GM18517 (cell line): ENCODE measurements around the gene ERBB4.
"Not testable (repeated sequence)": the region's sequence is repeated elsewhere in the genome, so short reads cannot be mapped to it uniquely, and the experiment has no call there.

Experiments
- ATAC-seq: cut with Tn5 transposase; IDR thresholded peaks from one replicate; pipeline ENCODE4 v1.9.1; 2021; ENCODE audit warnings: mild to moderate bottlenecking, moderate library complexity; ENCODE audit not compliant: unreplicated experiment

Gene ERBB4

GRCh38 chr2:212237350-212238095 lies 301.1 kb downstream of the ERBB4 start:
- no peak for ATAC-seq

GRCh38 chr2:212228743-212229171 lies 309.8 kb downstream of the ERBB4 start:
- ATAC-seq, result no peak

DNA sequence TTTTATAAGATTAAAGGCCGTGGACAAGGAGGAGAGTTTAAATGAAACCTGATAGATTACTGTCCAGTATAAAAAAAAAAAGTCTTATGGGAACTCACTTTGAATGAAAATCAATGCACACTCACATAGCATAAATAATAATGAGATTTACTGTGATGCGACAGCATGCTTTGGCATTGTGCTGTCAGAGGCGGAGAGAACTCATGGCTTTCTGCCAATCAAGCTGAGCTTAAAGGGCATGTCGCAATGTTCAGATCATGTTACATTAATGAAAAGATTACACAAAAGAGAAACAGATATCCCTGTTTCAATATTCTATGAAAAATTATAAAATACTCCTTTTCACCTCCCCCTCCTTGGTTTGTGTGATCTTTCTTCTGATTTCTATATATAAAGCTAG lies 310.8 kb downstream of the ERBB4 start:
- ATAC-seq, result no peak

DNA sequence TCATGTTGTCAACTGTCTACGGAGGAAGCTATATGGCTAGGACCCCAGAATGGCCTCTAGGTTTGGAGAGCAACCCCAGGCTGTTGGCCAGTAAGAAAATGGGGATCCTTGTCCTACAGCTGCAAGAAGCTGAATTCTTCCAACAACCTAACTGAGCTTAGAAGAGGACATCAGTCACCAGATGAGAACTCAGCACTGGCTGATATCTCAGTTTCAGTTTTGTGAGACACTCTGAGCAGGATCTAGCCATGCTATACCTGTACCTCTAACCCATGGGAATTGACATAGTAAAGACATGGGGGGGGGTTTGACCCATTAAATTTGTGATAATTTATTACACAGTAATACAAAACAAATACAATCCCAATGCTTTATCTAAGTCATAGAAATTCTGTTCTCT lies 312.5 kb downstream of the ERBB4 start:
- ATAC-seq, result no peak

- ATAC-seq, result no peak
Measured at GRCh38 chr2:212223696-212224095, 314.9 kb downstream of the ERBB4 start.

- peak; percentile 64 for ATAC-seq
Measured at GRCh38 chr2:212213191-212213590, 325.4 kb downstream of the ERBB4 start.

DNA sequence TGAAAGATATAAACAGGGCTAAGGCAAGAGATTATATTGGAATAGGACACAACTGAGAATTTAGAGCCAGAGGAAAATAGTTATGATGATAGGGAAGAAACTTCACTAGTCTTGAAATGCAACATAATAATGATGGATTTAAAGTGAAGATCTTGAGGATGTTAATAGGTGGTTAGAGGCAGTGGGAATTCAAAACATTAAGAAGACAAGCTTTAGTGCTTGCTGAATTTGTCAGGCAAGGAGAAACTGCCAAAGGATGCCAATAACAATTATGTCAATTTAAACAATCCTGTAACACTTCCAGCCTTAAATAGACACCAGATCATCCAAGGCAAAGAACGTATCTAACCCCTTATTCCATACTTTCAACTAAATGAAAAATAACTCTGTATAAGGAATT lies 330.1 kb downstream of the ERBB4 start:
- no peak for ATAC-seq

DNA sequence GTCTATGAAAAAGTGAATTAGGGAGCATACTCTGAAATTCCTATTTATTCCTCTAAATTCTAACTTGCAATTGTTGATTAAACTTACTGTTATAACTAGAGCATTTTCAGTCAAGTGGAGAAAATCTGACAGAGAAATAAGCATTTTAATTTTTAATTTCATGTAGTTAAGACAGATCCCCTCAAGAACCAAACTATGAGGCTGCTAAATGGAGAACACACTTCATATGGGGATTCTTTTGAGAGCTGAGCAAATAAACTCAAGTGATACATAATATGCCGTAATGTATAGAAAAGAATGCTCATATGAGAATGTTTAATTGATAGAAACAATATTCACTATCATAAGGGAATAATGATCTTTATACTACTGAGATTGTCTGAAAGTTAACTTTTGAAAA lies 340.8 kb downstream of the ERBB4 start:
- ATAC-seq, result no peak

DNA sequence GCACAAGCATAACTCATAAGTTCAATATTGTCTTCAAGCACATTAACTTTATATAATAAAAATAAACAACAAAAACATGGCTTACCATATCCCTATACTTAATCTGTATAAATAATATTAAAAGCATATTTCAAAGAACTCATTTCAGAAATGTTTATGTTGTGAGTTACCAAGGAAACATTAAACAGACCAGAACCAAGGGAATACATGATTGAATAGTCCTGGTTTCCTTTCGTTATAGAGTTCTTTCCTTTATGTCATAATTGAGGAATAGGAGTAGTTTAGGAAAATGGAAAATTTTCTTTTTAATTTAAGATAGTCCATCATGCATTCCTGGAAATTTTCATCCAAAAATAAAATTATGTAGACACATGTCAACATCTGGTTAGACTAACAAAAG lies 343.0 kb downstream of the ERBB4 start:
- no peak for ATAC-seq

DNA sequence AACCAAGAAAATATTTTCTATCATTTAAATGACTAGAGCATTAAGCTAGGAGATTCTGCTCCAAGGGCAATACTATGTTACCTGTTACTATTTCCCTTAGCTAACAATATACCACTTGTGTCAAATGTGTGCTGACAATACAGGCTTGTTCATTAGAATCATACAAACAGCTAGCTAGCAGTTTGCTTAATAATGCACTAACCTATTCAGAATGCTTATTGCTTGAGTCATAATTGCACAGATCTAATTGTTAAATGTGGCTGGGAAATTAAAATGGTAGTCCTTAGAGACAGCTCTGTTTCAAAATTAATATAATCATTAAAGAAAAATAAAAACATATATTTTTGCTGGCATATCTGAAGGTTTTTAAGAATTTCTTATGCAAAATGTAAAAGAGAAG lies 344.2 kb downstream of the ERBB4 start:
- no peak for ATAC-seq

DNA sequence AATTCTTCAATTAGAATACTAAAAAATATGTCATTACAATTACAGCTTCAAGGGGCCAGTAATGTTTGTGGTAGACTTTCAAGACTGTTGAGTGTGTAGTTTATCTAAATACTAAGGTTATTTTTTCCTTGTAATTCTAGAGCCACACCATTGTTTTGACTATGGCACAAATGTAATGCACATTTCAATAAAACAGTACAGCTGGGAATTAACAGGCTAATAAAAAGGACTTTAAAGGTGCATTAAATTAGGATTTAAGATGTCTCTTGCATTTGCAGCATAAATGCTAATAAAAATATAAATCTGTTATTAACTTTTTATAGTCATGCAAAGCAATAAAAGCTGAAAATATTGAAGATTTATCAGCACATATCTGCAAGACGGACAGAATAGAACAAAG lies 344.8 kb downstream of the ERBB4 start:
- no peak for ATAC-seq

- no peak for ATAC-seq
Measured at GRCh38 chr2:212193056-212193455, 345.5 kb downstream of the ERBB4 start.

GRCh38 chr2:212191438-212191837 lies 347.2 kb downstream of the ERBB4 start:
- not testable (repeated sequence) for ATAC-seq

DNA sequence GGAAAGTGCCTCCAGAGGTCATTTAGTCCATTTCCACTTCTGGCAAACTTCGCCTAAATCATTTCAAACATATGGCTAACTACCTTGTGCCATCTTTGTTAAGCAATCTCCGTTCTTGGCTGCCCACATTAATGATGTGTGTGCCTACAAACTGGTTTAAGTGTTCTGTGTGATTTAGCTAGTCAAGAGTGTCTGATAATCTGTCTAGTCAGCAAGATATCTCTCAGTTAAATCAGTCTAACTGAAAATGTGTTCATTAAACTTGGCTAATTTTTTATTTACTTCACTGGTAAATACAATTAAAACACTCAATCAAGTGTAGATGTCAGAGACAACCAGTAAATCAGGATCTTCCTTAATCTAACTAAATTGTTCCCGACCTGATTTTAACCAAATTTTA lies 352.4 kb downstream of the ERBB4 start:
- ATAC-seq, result no peak

DNA sequence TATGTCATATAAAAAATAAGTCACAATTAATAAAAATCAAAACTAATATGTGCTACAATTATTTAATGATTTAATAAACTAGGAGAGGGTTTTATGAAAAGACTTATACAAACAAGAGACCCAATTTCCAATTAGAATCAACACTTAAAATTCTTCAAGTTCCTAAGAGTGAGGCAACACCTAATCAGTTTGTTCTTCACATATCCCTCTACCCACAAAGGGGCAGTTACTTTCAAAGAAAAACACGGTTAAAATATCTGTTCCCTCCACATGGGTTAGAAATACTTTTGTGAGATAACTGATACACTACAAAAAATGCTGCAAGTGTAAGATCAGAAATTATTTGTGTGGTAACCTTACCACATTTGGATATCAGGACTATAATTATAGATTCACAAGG lies 357.0 kb downstream of the ERBB4 start:
- no peak for ATAC-seq

GRCh38 chr2:212180408-212181083 lies 358.1 kb downstream of the ERBB4 start:
- no peak for ATAC-seq

DNA sequence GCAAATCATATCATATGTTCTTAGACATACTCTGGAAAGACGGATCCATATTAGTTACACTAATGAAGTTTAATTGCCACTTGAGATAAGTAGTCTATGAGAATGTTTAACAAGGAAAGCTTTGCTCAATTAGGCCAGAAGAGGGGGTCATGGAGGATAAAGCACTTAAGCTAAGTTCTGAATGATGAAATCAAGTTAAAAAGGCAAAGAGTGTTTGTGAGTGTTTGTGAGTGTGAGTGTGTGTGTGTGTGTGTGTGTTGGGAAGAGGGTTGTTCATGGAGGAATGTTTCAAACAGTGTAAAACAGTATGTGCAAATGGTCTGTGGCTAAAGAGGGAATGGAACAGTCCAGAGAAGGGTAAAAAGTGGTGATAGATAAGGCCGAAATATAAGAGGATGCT lies 360.9 kb downstream of the ERBB4 start:
- ATAC-seq, result no peak

DNA sequence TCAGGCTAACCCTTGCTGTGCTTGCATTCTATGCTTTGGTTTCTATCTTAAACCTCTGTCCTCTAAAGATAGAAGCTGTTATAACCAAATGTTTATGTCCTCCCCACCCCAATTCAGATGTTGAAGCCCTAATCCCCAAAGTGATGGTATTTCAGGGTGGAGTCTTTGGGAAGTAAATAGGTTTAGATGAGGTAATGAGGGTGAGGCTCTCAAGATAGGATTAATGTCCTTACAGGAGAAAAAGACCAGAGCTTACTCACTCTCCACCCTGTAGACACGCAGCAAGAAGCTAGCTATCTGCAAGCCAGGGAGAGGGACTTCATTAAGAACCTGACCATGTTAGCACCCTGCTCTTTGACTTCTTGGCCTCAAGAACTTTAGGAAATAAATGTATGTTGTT lies 362.5 kb downstream of the ERBB4 start:
- ATAC-seq, result no peak

DNA sequence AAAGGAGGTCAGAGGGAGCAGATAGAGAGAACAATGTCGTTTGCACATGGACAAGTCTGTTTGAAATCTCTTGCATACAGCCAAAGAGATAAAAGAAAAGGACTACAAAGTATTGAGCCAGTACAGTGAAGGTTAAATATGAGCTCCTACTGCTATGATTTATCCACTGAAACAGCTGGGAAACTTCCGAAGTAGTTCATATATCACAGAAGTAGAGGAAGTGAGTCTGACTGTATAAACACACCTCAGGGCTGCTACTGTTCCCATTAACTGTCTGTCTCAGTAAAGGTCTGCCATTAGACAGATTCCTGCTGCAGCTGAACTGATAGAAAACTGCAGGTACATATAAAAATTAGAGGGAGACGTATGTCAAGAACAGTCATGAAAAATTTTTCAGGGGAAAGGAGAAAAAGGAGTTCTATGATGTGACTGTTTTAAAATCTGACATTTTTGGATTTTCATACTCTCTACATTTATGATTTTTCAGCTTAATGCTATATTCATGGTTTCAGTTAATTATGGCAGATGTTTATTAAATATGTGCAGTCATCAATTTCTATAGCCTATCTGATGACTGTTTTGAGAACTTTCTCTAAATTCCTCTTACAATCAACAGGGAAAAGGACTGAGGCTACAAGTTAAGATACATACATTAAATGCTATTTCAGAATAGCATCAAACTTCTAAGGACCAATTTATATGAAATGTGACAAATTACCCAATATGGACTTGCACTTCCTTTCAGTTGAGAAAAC lies 364.7 kb downstream of the ERBB4 start:
- no peak for ATAC-seq

- ATAC-seq, result no peak
Measured at GRCh38 chr2:212173331-212173730, 365.3 kb downstream of the ERBB4 start.

GRCh38 chr2:212170382-212170781 lies 368.2 kb downstream of the ERBB4 start:
- ATAC-seq, result no peak

GRCh38 chr2:212158081-212158480 lies 380.5 kb downstream of the ERBB4 start:
- no peak for ATAC-seq
